PFSK-1 (cell line): ENCODE data around the gene WDR54.
A peak's percentile ranks its signal among the peaks of the same experiment; 100 is the strongest.

Source experiments
- FOXP2 ChIP-seq: optimal IDR thresholded peaks from 2 replicates; pipeline ENCODE3; 2011; ENCODE audit warnings: borderline replicate concordance, control low read depth, inconsistent platforms; ENCODE audit not compliant: insufficient read depth; ENCODE audit errors: extremely low read length, extremely low read depth
- POLR2AphosphoS5 ChIP-seq: IDR thresholded peaks from 2 replicates; pipeline ENCODE4 v1.6.1; 2012; ENCODE audit warnings: low read depth, mild to moderate bottlenecking, control low read depth, low read length, moderate library complexity
- REST ChIP-seq, 2 experiments: IDR thresholded peaks; 2 replicates each; pipeline versions ENCODE4 v1.6.1 to v1.8.0; 2011 to 2012; ENCODE audit warnings: low read depth in 2 of 2, low read length in 2 of 2, control low read depth in 1 of 2, inconsistent platforms in 1 of 2, mild to moderate bottlenecking in 1 of 2, moderate library complexity in 1 of 2; ENCODE audit not compliant: insufficient read depth in 1 of 2
- SIN3A ChIP-seq: IDR thresholded peaks from 2 replicates; pipeline ENCODE4 v1.6.1; 2012; ENCODE audit warnings: mild to moderate bottlenecking, low read length, moderate library complexity, borderline replicate concordance; ENCODE audit not compliant: insufficient read depth
- TAF1 ChIP-seq: IDR thresholded peaks from 2 replicates; pipeline ENCODE4 v1.6.1; 2012; ENCODE audit warnings: low read length, control low read depth, borderline replicate concordance; ENCODE audit not compliant: insufficient read depth

The WDR54 gene

DNA sequence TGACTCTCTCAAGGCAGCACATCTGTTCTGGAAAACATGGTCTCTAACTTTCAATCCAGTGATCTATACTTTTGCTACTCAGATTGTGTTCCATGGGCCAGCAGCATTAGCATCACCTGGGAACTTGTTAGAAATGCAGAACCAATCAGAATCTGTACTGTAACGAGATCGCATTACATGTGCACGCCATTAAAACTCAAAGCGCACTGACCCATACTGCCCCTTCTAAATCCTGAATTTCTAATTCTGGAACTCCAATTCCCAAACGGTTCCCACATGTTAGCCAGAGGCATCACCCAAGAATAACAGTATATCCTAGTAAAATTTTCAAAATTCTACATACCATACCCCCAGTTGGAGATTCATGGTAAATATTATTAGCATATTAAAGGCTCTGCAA is 30.9 kb upstream of the WDR54 start:
- TF ChIP-seq TAF1 (no peak), FOXP2 (no peak), REST (IDR thresholded peaks at IDR 0.05; ENCODE audit: insufficient read depth in 1 of 2, low read depth in 2 of 2, low read length in 2 of 2) (no peak), POLR2AphosphoS5 (no peak), SIN3A (no peak)

DNA sequence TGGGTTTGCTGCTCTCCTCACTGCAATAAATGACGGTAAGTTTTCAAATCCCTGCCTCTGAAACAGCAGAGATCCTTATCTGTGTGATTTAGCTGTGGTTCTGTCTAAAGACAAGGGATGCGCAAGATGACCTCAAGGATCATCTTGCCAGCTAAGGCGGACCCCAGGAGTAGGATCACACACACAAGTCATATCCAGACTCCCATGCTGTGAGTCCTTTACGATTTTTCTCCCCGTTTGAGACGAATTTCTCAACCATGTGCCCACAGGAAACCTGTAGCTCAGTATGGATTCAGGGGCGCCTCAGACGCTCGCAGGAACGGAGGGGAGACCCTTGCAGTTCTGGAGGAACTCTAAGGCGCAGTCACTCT is 30.3 kb upstream of the WDR54 start:
- TF ChIP-seq SIN3A = 0 out of 2 replicates have a peak, but pooled peaks have one; percentile 36
- TF ChIP-seq TAF1 = no peak

GRCh38 chr2:74391580-74392448 is 29.7 kb upstream of the WDR54 start:
- TF ChIP-seq FOXP2 = peak; percentile 57
- no peak for TF ChIP-seq SIN3A
- TF ChIP-seq POLR2AphosphoS5 = peak; percentile 50
- TF ChIP-seq REST (IDR thresholded peaks at IDR 0.05; ENCODE audit: insufficient read depth in 1 of 2, low read depth in 2 of 2, low read length in 2 of 2) = no peak
- peak; percentile 50; the same call in 1 of the 2 replicates for TF ChIP-seq TAF1

DNA sequence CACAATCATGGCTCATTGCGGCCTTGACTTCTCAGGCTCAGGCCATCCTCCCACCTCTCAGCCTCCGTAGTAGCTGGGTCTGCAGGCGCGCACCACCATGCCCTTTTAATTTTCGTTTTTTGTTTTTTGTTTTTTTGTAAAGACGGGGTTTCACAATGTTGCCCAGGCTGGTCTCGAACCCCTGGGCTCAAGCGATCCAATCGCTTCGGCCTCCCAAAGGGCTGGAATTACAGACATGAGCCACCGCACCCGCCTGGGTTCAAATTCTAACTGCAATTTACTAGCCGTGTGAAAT is 29.1 kb upstream of the WDR54 start:
- TF ChIP-seq POLR2AphosphoS5 (no peak), FOXP2 (no peak), SIN3A (no peak), REST (IDR thresholded peaks at IDR 0.05; ENCODE audit: insufficient read depth in 1 of 2, low read depth in 2 of 2, low read length in 2 of 2) (no peak), TAF1 (no peak)

DNA sequence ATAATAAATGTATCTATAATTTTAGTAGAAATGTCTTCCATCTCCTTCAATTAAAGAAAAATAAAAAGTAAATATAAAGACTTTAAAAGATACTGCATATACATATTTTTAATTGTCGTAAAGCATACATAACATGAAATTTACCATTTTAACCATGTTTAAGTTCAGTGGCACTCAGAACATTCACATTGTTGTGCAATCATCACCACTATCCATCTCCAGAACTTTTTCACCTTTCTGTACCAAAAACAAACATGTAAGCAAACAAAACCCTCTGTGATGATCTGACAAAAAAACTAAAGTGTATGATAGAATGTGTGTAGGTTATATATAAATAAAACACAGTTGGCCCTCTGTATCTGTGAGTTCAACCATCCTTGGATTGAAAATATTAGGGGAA is 28.0 kb upstream of the WDR54 start:
- TF ChIP-seq TAF1 = no peak
- TF ChIP-seq POLR2AphosphoS5 = no peak
- TF ChIP-seq FOXP2 = no peak
- no peak for TF ChIP-seq REST (IDR thresholded peaks at IDR 0.05; ENCODE audit: insufficient read depth in 1 of 2, low read depth in 2 of 2, low read length in 2 of 2)
- TF ChIP-seq SIN3A = no peak
